ENCODE measurements around the gene CBX7.

GRCh38 chr22:39170825-39171622 lies 18.5 kb upstream of the CBX7 start:
- TF ChIP-seq CTCF (IDR thresholded peaks at IDR 0.05) (peak; percentile 94 to 98 (median 98)), POLR2A (IDR thresholded peaks at IDR 0.05) (no peak), EP300 (IDR thresholded peaks at IDR 0.05) (peak in 1 of 2 donors; percentile 45)
